NT2/D1 (cell line): Measurements from ENCODE around the gene C5.
A peak's percentile ranks its signal among the peaks of the same experiment; 100 is the strongest.

Source experiments
- DNase-seq: peaks from one replicate; pipeline ENCODE4 v3.0.0-alpha.2; 2011; ENCODE audit warnings: low read depth, low spot score
- H3K27me3 ChIP-seq: 2 replicates; pipeline ENCODE4 v1.6.0; 2011; ENCODE audit warnings: mild to moderate bottlenecking; ENCODE audit not compliant: insufficient read length, insufficient read depth
- H3K36me3 ChIP-seq: 2 replicates; pipeline ENCODE4 v1.6.1; 2011; ENCODE audit warnings: mild to moderate bottlenecking, low read length, mixed read lengths; ENCODE audit not compliant: insufficient read depth, insufficient read length
- H3K4me1 ChIP-seq: 2 replicates; pipeline ENCODE4 v1.5.1; 2011; ENCODE audit not compliant: insufficient read depth, insufficient read length
- H3K4me3 ChIP-seq: 2 replicates; pipeline ENCODE4 v1.5.1; 2011; ENCODE audit warnings: low read depth; ENCODE audit not compliant: insufficient read length
- H3K9ac ChIP-seq: 2 replicates; pipeline ENCODE4 v1.6.0; 2011; ENCODE audit warnings: low read depth; ENCODE audit not compliant: insufficient read length
- H3K9me3 ChIP-seq: 2 replicates; pipeline ENCODE4 v1.5.1; 2011; ENCODE audit warnings: mild to moderate bottlenecking, low read length; ENCODE audit not compliant: insufficient read depth
- SUZ12 ChIP-seq: IDR thresholded peaks from 2 replicates; pipeline ENCODE4 v1.6.1; 2011; ENCODE audit not compliant: insufficient read length, insufficient read depth; ENCODE audit errors: extremely low read depth
- YY1 ChIP-seq: IDR thresholded peaks from 2 replicates; pipeline ENCODE4 v1.6.1; 2011; ENCODE audit not compliant: insufficient read length, insufficient read depth
- ZNF274 ChIP-seq: IDR thresholded peaks from 2 replicates; pipeline ENCODE4 v1.6.1; 2011; ENCODE audit warnings: mild to moderate bottlenecking, low read depth, low read length

The C5 gene

DNA sequence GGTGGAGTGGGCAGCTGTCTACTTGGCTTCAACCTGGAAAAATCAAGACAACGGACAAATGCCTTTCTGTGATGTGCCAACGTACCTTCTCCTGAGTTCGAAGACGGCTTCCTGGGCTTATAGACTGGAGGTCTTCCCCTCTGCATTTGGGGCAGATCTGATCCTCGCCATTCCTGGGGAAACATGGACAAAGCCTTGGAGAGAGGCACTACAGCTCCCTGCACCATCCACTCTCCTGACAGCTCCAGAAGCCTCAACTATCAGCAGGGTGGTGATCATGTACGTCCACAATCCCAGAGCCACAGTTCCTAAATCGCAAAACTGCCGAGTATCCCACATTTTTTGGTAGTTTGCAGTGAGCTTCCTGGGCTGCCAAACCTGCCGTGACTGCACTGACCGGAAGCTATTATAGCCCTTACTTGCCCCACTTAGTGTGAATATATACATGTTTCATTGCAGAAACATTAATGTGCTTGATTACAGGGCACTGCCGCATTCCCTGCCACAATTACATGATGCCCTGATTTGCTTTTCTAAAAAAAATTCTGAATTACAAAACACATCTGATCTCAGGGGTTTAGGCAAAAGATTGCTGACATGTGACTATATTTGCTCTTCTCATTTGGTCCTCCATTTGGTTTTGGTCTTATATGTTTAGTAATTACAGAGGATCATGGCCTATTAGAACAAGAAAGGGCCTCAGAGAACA lies 126.3 kb downstream of the C5 start:
- Histone ChIP-seq H3K36me3 (peaks cover 8% of the 10 kb centered on the region), H3K27me3 (peaks cover 15% of the 10 kb centered on the region), H3K9me3 (no peaks in the 10 kb centered on the region), H3K9ac (no peak overlapping the region), H3K4me1 (peaks cover 17% of the 10 kb centered on the region), H3K4me3 (no peak overlapping the region)
- DNase-seq = no peak
- TF ChIP-seq SUZ12 (no peak), ZNF274 (no peak), YY1 (no peak)

DNA sequence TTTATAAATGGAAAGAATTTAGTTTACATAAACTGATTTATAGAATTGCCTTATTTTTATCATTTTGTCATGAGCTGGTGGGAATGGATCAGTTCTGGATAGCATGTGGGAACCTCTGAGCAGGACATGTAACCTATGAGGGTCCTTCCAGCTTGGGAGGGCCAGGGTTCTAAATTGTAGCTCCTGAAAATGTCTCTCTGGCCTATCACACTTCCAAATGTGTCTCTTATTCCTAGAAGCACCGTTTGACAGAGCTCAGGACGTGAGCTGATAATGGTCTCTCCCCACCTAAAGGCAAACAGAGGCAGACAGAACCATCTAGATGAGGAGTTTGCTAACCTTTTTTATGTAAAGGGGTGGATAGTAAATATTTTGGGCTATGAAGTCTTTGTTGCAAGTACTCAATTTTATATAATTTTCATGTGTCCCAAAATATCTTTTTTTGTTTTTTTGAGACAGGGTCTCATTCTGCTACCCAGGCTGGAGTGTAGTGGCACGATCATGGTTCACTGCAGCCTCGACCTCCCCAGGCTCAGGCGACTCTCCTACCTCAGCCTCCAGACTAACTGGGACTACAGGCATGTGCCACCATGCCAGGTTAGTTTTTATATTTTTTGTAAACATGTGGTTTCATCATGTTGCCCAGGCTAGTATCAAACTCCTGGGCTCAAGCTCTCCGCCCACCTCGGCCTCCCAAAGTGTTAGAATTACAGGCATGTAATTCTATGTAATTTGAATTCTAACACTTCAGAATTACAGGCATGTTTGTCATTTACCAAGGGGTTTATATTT lies 127.5 kb downstream of the C5 start:
- TF ChIP-seq ZNF274 = no peak
- TF ChIP-seq YY1 = no peak
- TF ChIP-seq SUZ12 = no peak
- Histone ChIP-seq H3K9me3 (no peaks in the 10 kb centered on the region), H3K4me1 (peaks cover 20% of the 10 kb centered on the region), H3K36me3 (peaks cover 8% of the 10 kb centered on the region), H3K27me3 (peaks cover 5% of the 10 kb centered on the region), H3K4me3 (no peak overlapping the region), H3K9ac (no peak overlapping the region)
- no peak for DNase-seq

DNA sequence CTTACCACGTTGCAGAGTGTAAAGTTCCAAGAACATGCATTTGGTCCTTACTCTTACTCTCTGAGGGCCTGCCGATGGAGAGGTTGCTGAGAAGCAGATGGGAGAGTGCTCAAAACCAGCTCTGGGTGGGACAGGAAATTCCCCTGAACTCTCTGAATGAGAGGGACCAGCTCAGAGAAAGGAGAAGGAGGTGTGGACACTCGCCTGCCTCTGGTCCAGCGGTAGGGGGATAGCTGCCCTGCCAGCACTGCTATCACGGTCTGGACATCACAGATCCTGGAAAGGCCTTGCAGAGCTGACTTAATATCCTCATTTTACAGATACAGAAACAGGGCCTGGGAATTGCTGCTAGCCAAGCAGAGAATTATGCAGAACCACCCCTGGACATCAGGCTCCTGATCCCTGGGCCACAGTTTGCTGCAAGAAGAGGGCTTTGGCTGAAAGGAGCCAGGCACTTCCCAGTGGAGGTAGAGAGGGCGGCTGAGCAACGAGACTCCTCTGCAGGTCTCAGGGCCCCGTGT lies 128.4 kb downstream of the C5 start:
- H3K9ac ChIP-seq = no peak overlapping the region
- peaks cover 8% of the 10 kb centered on the region for H3K36me3 ChIP-seq
- peaks cover 20% of the 10 kb centered on the region for H3K4me1 ChIP-seq
- no peak overlapping the region for H3K4me3 ChIP-seq
- no peaks in the 10 kb centered on the region for H3K27me3 ChIP-seq
- no peaks in the 10 kb centered on the region for H3K9me3 ChIP-seq
- no peak for DNase-seq
- TF ChIP-seq YY1 (no peak), ZNF274 (no peak), SUZ12 (no peak)

DNA sequence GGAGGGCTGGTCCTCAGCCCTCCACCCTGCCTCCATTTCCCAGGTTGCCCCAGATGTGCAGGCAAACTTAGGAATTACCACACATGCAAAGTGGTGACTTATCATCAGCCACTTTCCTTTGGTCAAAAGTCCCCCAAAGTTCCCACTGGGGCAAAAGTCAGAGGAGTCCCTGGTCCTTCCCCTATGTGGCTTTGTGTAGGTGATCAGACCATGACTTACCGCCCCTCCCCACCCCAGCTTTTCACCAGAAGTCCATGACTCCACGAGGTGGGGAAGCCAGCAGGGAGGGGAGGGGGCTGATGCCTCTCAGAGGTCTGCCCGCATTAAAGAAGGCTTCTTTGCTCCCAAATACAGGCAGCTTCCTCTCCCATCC lies 129.3 kb downstream of the C5 start:
- peaks cover 8% of the 10 kb centered on the region for H3K36me3 ChIP-seq
- H3K4me3 ChIP-seq = no peak overlapping the region
- TF ChIP-seq SUZ12 = no peak
- no peak for TF ChIP-seq ZNF274
- no peak for TF ChIP-seq YY1
- H3K9me3 ChIP-seq = no peaks in the 10 kb centered on the region
- H3K9ac ChIP-seq = no peak overlapping the region
- peaks cover 16% of the 10 kb centered on the region for H3K4me1 ChIP-seq
- no peaks in the 10 kb centered on the region for H3K27me3 ChIP-seq
- no peak for DNase-seq

DNA sequence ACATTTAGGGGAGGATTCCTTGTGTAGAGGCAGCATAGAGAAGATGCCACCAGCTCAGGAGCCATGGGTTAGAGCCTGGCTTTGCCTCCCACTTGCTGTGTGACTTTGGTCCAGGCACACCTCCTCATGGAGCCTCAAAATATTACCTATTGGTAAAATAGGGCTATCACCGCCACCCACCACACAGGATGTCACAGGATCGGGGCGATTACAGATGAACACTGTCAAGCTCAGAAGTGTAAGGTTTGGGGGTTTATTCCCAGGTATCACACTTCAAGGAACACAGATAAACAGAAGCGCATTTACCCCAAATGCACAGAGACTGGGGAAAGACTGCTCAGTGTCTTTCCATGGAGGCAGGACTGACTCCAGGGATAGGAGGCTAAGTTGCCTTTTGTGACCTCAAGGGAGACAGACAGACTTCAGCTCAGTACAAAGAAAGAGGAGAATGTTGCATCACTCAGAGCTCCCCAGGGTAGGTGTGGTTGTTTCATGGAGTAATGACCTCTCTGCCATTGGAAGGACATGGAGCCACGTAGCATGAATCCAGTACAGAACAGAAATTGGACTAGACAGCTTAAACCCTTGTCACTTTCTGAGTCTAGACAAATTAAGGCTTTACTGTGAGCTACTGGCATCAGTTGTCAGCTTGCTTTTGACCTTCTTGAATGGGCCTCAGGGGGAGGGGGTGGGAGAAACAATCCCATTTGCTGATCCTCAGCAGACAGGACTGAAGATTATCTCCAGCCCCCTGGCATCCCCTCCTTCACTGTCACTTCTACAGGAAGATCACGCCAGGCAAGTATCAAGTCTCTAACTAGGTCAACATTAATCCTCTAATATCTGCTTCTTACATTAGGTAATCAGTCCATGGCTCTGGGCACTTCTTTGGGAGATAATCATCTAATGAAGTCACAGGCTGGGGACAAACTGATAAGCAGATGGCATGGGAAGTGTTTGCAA lies 130.0 kb downstream of the C5 start:
- Histone ChIP-seq H3K9ac (peak overlapping the region; percentile 12), H3K4me1 (peaks cover 13% of the 10 kb centered on the region), H3K27me3 (no peaks in the 10 kb centered on the region), H3K9me3 (no peaks in the 10 kb centered on the region), H3K4me3 (no peak overlapping the region), H3K36me3 (peaks cover 8% of the 10 kb centered on the region)
- DNase-seq = no peak
- TF ChIP-seq YY1 = no peak
- TF ChIP-seq SUZ12 = no peak
- no peak for TF ChIP-seq ZNF274

DNA sequence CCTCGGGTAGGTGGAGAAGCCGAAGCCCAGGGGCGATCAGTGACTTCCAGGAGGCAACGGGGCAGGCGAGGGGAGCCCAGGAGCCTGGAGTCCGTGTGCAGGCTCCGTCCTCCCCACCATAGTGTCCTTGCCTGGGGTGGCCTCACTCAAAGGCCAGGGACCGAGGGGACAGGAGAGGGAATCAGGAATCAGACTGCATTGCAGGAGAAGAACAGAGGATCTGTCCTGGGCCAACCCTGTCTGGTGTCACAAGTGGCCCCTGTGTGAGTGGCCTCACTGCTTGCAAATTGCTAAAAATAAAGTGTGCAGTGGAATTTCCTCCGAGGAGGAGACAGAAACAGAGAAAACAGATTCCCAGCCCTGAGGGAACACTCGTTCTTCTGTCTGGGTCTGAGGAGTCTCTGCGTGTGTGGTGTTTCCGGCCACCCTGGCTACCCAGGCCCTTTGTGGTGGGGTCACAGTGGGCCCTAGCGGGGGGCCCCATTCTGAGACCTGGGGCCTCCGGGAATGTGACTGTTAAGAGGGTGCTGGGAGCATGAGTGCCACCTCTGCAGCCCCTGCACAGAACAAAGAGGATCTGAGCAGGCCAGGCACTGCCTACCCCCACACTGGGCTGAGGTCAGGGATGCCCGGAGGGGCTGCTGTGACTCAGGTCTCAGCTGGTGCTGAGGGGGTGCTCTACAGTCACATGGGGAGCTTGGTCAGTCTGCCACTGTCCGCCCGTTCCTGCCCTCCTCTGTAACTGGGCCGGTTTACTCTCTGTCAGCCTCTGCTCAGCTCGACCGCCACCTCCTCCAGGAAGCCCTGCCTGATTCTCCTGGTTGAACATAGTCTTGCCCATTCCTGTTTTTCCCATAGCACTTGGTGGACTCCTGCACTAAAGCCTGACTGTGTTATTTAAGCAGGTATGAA lies 130.9 kb downstream of the C5 start:
- peaks cover 8% of the 10 kb centered on the region for H3K36me3 ChIP-seq
- no peak for DNase-seq
- H3K27me3 ChIP-seq = no peaks in the 10 kb centered on the region
- no peak overlapping the region for H3K4me3 ChIP-seq
- H3K4me1 ChIP-seq = peaks cover 13% of the 10 kb centered on the region
- H3K9me3 ChIP-seq = no peaks in the 10 kb centered on the region
- no peak overlapping the region for H3K9ac ChIP-seq
- TF ChIP-seq ZNF274 = no peak
- TF ChIP-seq YY1 = no peak
- no peak for TF ChIP-seq SUZ12
